K562 (cell line): ENCODE data around the gene SHISA7. TPM values are rescaled to one million over a fixed set of nuclear protein-coding genes. Genes with fewer than 3 reads are reported as not detected.

ENCODE experiments used
- CBX3 ChIP-seq, 2 experiments: IDR thresholded peaks; 1 replicate in 1 of 2; 2 replicates in 1 of 2; pipeline ENCODE4 v1.6.1; 2012; ENCODE audit warnings: inconsistent platforms in 2 of 2, low read length in 2 of 2, borderline replicate concordance in 1 of 2, control low read depth in 1 of 2
- CTCFL ChIP-seq: IDR thresholded peaks from 2 replicates; pipeline ENCODE4 v1.6.1; 2011; ENCODE audit warnings: borderline replicate concordance, low read depth, mild to moderate bottlenecking, moderate library complexity, low read length; ENCODE audit not compliant: insufficient read depth, poor library complexity, severe bottlenecking
- EGR1 ChIP-seq: fragments of 450-650 bp; conservative IDR thresholded peaks from 2 replicates; pipeline ENCODE4 v1.6.1; 2017; ENCODE audit warnings: mild to moderate bottlenecking
- FOS ChIP-seq: IDR thresholded peaks from 3 replicates; pipeline ENCODE4 v1.6.1; 2011; ENCODE audit not compliant: insufficient read length; ENCODE audit errors: extremely low read depth
- HCFC1 ChIP-seq: IDR thresholded peaks from 2 replicates; pipeline ENCODE4 v1.6.1; 2012; ENCODE audit warnings: low read depth, low read length, improper control_type of control experiment
- JUND ChIP-seq, 2 experiments: IDR thresholded peaks; 2 replicates in 1 of 2; 3 replicates in 1 of 2; pipeline ENCODE4 v1.6.1; 2011; ENCODE audit warnings: borderline replicate concordance in 2 of 2, low read depth in 2 of 2, low read length in 2 of 2, improper control_type of control experiment in 1 of 2, missing biosample characterization in 1 of 2, missing genetic modification characterization in 1 of 2, missing genetic modification reagents in 1 of 2
- MED1 ChIP-seq: sonication (generic); formaldehyde crosslinking; IDR thresholded peaks from 2 replicates; pipeline ENCODE4 v1.8.1; 2023; ENCODE audit warnings: missing genetic modification reagents, borderline replicate concordance
- MEIS2 ChIP-seq: fragments of 450-650 bp; IDR thresholded peaks from 2 replicates; pipeline ENCODE4 v1.6.1; 2014; ENCODE audit warnings: mild to moderate bottlenecking; ENCODE audit not compliant: partially characterized antibody
- OTX1 ChIP-seq: fragments of 450-650 bp; formaldehyde crosslinking; IDR thresholded peaks from 2 replicates; pipeline ENCODE4 v1.4.0; 2022; ENCODE audit warnings: mild to moderate bottlenecking
- PATZ1 ChIP-seq: fragments of 250-450 bp; sonication (Bioruptor Pico); IDR thresholded peaks from 2 replicates; pipeline ENCODE4 v1.5.0; 2020; ENCODE audit warnings: mild to moderate bottlenecking, borderline replicate concordance
- POLR2G ChIP-seq: fragments of 200-400 bp; formaldehyde crosslinking; IDR thresholded peaks from 2 replicates; pipeline ENCODE4 v1.6.1; 2017; ENCODE audit warnings: low read depth, mild to moderate bottlenecking, antibody characterized with exemption, low read length, moderate library complexity
- SMC3 ChIP-seq: conservative IDR thresholded peaks from 2 replicates; pipeline ENCODE4 v1.6.1; 2011; ENCODE audit warnings: low read depth, low read length, improper control_type of control experiment; ENCODE audit not compliant: insufficient read depth
- VEZF1 ChIP-seq: fragments of 200-800 bp; sonication (Bioruptor generic); IDR thresholded peaks from 2 replicates; pipeline ENCODE4 v1.6.1; 2017; ENCODE audit warnings: missing genetic modification characterization, missing compliant biosample characterization
- ZNF76 ChIP-seq: fragments of 250-450 bp; sonication (Bioruptor Pico); IDR thresholded peaks from 2 replicates; pipeline ENCODE4 v1.4.0; 2020; ENCODE audit warnings: mild to moderate bottlenecking, moderate library complexity, borderline replicate concordance
- polyA plus RNA-seq, 8 experiments: library from polyadenylated mRNA; depleted of rRNA in 4 of 8; stranded (reverse) in 5 of 8; unstranded in 3 of 8; fragments of >200 nt; fragmentation: Nextera tagmentation in 2 of 8; fragmentation: Illumina TruSeq in 1 of 8; extraction: Ambion mirVana in 2 of 8; extraction: Trizol in 1 of 8; gene quantifications; 2 replicates each; pipeline versions ENCODE4 v1.2.1 to v1.2.3, GENCODE V29; 2011 to 2014; ENCODE audit warnings: inconsistent platforms in 1 of 8, missing spikeins in 1 of 8
- total RNA-seq, 7 experiments: library from RNA; depleted of rRNA in 6 of 7; stranded (reverse); fragments of >200 nt in 6 of 7; fragmentation: Illumina TruSeq in 2 of 7; extraction: Trizol in 2 of 7; gene quantifications; 2 replicates each; pipeline versions ENCODE4 v1.2.1 to v1.2.3, GENCODE V29; 2011 to 2021; ENCODE audit warnings: low replicate concordance in 1 of 7
- TF ChIP-seq, protein P1 (sequence below), 3 experiments: IDR thresholded peaks in 2 of 3; conservative IDR thresholded peaks in 1 of 3; 2 replicates each; pipeline ENCODE4 v1.5.1; 2011 to 2012; ENCODE audit warnings: low read length in 3 of 3, mild to moderate bottlenecking in 3 of 3, control low read depth in 2 of 3, improper control_type of control experiment in 1 of 3, inconsistent platforms in 1 of 3, low read depth in 1 of 3, mixed read lengths in 1 of 3, moderate library complexity in 1 of 3; ENCODE audit not compliant: insufficient read depth in 2 of 3
- TF ChIP-seq, protein P2 (sequence below): sonication (generic); formaldehyde crosslinking; IDR thresholded peaks from 2 replicates; pipeline ENCODE4 v1.8.0; 2022; ENCODE audit warnings: mild to moderate bottlenecking, missing genetic modification reagents
- TF ChIP-seq, protein P3 (sequence below): sonication (generic); formaldehyde crosslinking; IDR thresholded peaks from 2 replicates; pipeline ENCODE4 v1.5.0; 2020; ENCODE audit warnings: missing genetic modification reagents

The SHISA7 gene
- total and polyA plus RNA-seq, 9 of the 15 experiments (the other 6 are each of a cell fraction or from before 2014, with no cell fraction given): 0.01 to 0.40 (median 0.07) TPM

GRCh38 chr19:55454787-55455243 is 11.7 kb upstream of the SHISA7 start (continued):
- TF ChIP-seq POLR2G (0 out of 2 replicates have a peak, but pooled peaks have one; percentile 1), MEIS2 (peak; percentile 57), OTX1 (CRISPR knock-in tag) (no peak), SMC3 (peak; percentile 65), EGR1 (peak; percentile 50), VEZF1 (0 out of 2 replicates have a peak, but pooled peaks have one; percentile 11), MED1 (CRISPR knock-in tag) (no peak), PATZ1 (CRISPR knock-in tag) (no peak), HCFC1 (0 out of 2 replicates have a peak, but pooled peaks have one; percentile 6), ZNF76 (no peak), CTCFL (peak; percentile 34), JUND (IDR thresholded peaks at IDR 0.05; ENCODE audit: borderline replicate concordance, low read depth, low read length) (0 out of 2 replicates have a peak, but pooled peaks have one; percentile 13), JUND (tag; IDR thresholded peaks at IDR 0.05; ENCODE audit: borderline replicate concordance, low read depth, low read length) (no peak), CBX3 (IDR thresholded peaks at IDR 0.05; ENCODE audit: borderline replicate concordance in 1 of 2, low read length in 2 of 2) (0 out of 3 replicates have a peak, but pooled peaks of 1 of the 2 experiments have one; percentile 15), FOS (no peak)
- TF ChIP-seq, protein P1, sequence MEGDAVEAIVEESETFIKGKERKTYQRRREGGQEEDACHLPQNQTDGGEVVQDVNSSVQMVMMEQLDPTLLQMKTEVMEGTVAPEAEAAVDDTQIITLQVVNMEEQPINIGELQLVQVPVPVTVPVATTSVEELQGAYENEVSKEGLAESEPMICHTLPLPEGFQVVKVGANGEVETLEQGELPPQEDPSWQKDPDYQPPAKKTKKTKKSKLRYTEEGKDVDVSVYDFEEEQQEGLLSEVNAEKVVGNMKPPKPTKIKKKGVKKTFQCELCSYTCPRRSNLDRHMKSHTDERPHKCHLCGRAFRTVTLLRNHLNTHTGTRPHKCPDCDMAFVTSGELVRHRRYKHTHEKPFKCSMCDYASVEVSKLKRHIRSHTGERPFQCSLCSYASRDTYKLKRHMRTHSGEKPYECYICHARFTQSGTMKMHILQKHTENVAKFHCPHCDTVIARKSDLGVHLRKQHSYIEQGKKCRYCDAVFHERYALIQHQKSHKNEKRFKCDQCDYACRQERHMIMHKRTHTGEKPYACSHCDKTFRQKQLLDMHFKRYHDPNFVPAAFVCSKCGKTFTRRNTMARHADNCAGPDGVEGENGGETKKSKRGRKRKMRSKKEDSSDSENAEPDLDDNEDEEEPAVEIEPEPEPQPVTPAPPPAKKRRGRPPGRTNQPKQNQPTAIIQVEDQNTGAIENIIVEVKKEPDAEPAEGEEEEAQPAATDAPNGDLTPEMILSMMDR (IDR thresholded peaks at IDR 0.05 in 2 of 3, conservative IDR thresholded peaks at IDR 0.05 in 1 of 3; ENCODE audit: insufficient read depth in 2 of 3, low read depth in 1 of 3, low read length in 3 of 3): peak; percentile 77 to 81 (median 78)
- TF ChIP-seq, protein P2, sequence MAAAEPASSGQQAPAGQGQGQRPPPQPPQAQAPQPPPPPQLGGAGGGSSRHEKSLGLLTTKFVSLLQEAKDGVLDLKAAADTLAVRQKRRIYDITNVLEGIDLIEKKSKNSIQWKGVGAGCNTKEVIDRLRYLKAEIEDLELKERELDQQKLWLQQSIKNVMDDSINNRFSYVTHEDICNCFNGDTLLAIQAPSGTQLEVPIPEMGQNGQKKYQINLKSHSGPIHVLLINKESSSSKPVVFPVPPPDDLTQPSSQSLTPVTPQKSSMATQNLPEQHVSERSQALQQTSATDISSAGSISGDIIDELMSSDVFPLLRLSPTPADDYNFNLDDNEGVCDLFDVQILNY (CRISPR knock-in tag): no peak
- TF ChIP-seq, protein P3, sequence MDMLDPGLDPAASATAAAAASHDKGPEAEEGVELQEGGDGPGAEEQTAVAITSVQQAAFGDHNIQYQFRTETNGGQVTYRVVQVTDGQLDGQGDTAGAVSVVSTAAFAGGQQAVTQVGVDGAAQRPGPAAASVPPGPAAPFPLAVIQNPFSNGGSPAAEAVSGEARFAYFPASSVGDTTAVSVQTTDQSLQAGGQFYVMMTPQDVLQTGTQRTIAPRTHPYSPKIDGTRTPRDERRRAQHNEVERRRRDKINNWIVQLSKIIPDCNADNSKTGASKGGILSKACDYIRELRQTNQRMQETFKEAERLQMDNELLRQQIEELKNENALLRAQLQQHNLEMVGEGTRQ: no peak
